Aorta (tissue), 5 donors: ENCODE data around the gene PRKCE. TPM values are rescaled to one million over a fixed set of nuclear protein-coding genes. Genes with fewer than 3 reads are reported as not detected.

Source experiments
- ATAC-seq: fragments of 200-7000 bp; cut with Tn5 transposase; one replicate; pipeline ENCODE4 v1.9.1; 2022; ENCODE audit warnings: moderate library complexity; ENCODE audit not compliant: low FRiP score
- DNase-seq, 2 donors: peaks; one replicate each; pipeline ENCODE4 v3.0.0-alpha.2; 2020
- H3K27ac ChIP-seq, 2 donors: one replicate each; pipeline ENCODE4 v1.5.1; 2013; ENCODE audit warnings: low read length in 2 of 2, mild to moderate bottlenecking in 2 of 2, moderate library complexity in 2 of 2, control low read depth in 1 of 2, inconsistent platforms in 1 of 2, low read depth in 1 of 2
- H3K27me3 ChIP-seq, 2 donors: one replicate each; pipeline ENCODE4 v1.6.1; 2013; ENCODE audit warnings: control low read depth in 1 of 2, low read length in 1 of 2, mild to moderate bottlenecking in 1 of 2, moderate library complexity in 1 of 2; ENCODE audit not compliant: insufficient read depth in 2 of 2, control insufficient read depth in 1 of 2
- H3K36me3 ChIP-seq, 2 donors: one replicate each; pipeline ENCODE4 v1.6.1; 2013; ENCODE audit warnings: control low read depth in 1 of 2, low read length in 1 of 2, mild to moderate bottlenecking in 1 of 2; ENCODE audit not compliant: insufficient read depth in 2 of 2, control insufficient read depth in 1 of 2
- H3K4me1 ChIP-seq, 2 donors: one replicate each; pipeline ENCODE4 v1.6.1; 2013; ENCODE audit warnings: low read length in 2 of 2, control low read depth in 1 of 2, mild to moderate bottlenecking in 1 of 2, moderate library complexity in 1 of 2; ENCODE audit not compliant: insufficient read depth in 2 of 2, control insufficient read depth in 1 of 2
- H3K4me3 ChIP-seq, 2 donors: one replicate each; pipeline ENCODE4 v1.5.1; 2013; ENCODE audit warnings: low read length in 2 of 2, control low read depth in 1 of 2, mild to moderate bottlenecking in 1 of 2
- H3K9me3 ChIP-seq: one replicate; pipeline ENCODE4 v1.6.1; 2013; ENCODE audit warnings: mild to moderate bottlenecking, low read length; ENCODE audit not compliant: control insufficient read depth
- WGBS, 2 donors: extraction: QIAGEN DNeasy Blood & Tissue Kit; methylation state at CpG; one replicate each; pipeline ENCODE4 v1.1.7; 2013; 5-methylcytosine and 5-hydroxymethylcytosine counted together
- intact Hi-C, 2 donors: fragments of 100-400 bp; cut with DNase I; formaldehyde crosslinking; loops; one replicate each; pipeline versions ENCODE4 v1.14.2 to v1.15.0; 2022
- polyA plus RNA-seq, 2 donors: library from polyadenylated mRNA; stranded (reverse); fragments of 200-250 nt; gene quantifications; one replicate each; pipeline ENCODE4 v1.2.3, GENCODE V29; 2013
- total RNA-seq, 2 donors: library from RNA; stranded (reverse); fragmentation: NEBNext Ultra II Directional; extraction: Animal tissue kit (Norgen Biotek cat#: 25700); gene quantifications; one replicate each; pipeline ENCODE4 v1.2.1, GENCODE V29; 2021
- donor health status: healthy with polysubstance abuse.
- donor health status: Bipolar disorder and iron deficiency.
- donor health status: DM: no; HTN: no; CAD: no.
- donor health status: DM: no; HTN: no; CAD: no.
- donor health status: DM: yes; HTN: yes; CAD: no.

The PRKCE gene
- total and polyA plus RNA-seq, 4 donors, result 1.5 to 23.8 (median 11.2) TPM

GRCh38 chr2:45954233-45954850, 302.9 kb downstream of the PRKCE start:
- no peak for DNase-seq
- no peaks in the 10 kb centered on the region for H3K27me3 ChIP-seq
- no peaks in the 10 kb centered on the region for H3K36me3 ChIP-seq
- intact Hi-C loops, result no loop called here
- 95 to 96% methylated on average over 1 of the region's 1 CpG for WGBS, 2 donors
- H3K27ac ChIP-seq, result no peak overlapping the region
- no peaks in the 10 kb centered on the region for H3K4me1 ChIP-seq
- ATAC-seq, result no peak
- H3K9me3 ChIP-seq, result no peaks in the 10 kb centered on the region
- no peak overlapping the region for H3K4me3 ChIP-seq

DNA sequence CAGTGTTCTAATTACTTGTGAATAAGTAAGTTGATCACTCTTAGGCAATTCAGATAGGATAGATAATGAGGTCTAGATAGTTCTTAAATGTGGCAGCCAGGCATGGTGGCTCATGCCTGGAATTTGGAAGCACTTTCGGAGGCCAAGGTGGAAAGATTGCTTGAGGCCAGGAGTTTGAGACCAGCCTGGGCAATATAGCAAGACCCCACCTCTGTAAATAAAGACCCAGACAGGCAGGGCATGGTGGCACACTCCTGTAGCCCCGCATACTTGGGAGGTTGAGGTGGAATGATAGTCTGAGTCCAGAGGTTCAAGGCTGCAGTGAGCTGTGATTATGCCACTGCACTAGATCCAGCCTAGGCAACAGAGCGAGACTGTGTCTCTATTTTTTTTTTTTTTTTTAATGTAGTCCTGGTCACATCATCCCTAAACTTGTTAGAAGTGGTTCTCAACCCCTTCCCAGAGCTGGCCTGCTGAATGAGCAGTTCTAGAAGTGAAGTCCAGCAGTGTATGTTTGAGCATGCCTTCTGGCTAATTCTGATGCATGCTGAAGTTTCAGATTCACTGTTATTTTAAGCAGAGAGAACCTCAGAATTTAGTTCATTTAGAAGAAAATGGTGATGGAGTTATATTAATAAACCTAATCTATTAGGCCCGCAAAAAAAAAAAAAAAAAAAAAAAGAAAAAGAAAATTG, 306.2 kb downstream of the PRKCE start:
- H3K9me3 ChIP-seq, result no peaks in the 10 kb centered on the region
- H3K27me3 ChIP-seq, result no peaks in the 10 kb centered on the region
- DNase-seq (no peak), ATAC-seq (no peak)
- peaks cover 0 to 3% of the 10 kb centered on the region in 2 donors for H3K4me1 ChIP-seq
- intact Hi-C loops, result no loop called here
- no peak overlapping the region for H3K27ac ChIP-seq
- H3K4me3 ChIP-seq, result no peak overlapping the region
- H3K36me3 ChIP-seq, result no peaks in the 10 kb centered on the region
- 96 to 99% methylated on average over 4 of the region's 4 CpGs for WGBS, 2 donors

DNA sequence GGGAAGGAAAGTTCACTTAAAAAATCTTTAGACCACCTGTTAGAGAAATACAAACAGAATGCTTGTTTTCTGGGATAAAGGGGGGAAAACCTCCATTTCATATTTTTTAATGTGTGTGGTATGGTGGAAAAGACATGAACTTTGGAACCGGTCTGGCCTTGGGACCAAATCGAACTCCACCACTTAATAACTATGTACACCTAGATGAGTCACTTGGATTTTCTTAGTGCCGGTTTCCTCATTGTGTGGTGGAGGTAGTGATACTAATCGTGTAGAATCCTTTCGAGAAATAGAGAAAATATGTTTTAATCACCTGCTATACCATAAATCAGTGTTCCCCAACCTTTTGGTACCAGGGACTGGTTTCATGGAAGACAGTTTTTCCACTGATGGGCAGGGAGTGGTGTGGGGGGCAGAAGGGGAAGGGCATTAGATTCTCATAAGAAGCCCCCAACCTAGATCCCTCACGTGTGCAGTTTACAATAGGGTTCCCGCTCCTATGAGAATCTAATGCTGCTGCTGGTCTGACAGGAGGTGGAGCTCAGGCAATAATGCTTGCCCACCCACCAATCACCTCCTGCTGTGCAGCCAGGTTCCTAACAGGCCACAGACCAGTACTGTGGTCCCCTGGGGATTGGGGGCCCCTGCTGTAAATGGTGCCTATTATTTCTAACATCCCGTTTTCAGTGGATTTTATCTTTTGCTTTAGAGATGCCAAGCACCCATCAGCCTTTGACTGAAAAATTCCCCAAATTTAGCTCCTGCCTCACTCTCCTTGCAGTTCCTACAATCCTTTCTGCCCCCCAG, 308.8 kb downstream of the PRKCE start:
- no peaks in the 10 kb centered on the region for H3K9me3 ChIP-seq
- H3K4me1 ChIP-seq, result peaks cover 3 to 4% of the 10 kb centered on the region in 2 donors
- no peaks in the 10 kb centered on the region for H3K36me3 ChIP-seq
- H3K27me3 ChIP-seq, result no peaks in the 10 kb centered on the region
- DNase-seq (no peak), ATAC-seq (no peak)
- 92 to 94% methylated on average over 8 of the region's 8 CpGs for WGBS, 2 donors
- intact Hi-C loops, result no loop called here
- no peak overlapping the region for H3K4me3 ChIP-seq
- no peak overlapping the region for H3K27ac ChIP-seq

- Histone ChIP-seq H3K4me1 (peaks cover 3 to 4% of the 10 kb centered on the region in 2 donors), H3K27ac (no peak overlapping the region), H3K9me3 (no peaks in the 10 kb centered on the region), H3K4me3 (no peak overlapping the region), H3K27me3 (no peaks in the 10 kb centered on the region), H3K36me3 (no peaks in the 10 kb centered on the region)
- 10 to 15% methylated on average over 7 of the region's 7 CpGs for WGBS, 2 donors
- ATAC-seq, result peak; percentile 77
- peak; percentile 78 to 93 for DNase-seq
- intact Hi-C loops, result no loop called here
These were observed 310.9 kb downstream of the PRKCE start for GRCh38 chr2:45962177-45962921.

GRCh38 chr2:45963816-45964215, 312.3 kb downstream of the PRKCE start:
- DNase-seq (no peak), ATAC-seq (no peak)
- 73 to 74% methylated on average over 7 of the region's 7 CpGs for WGBS, 2 donors
- Histone ChIP-seq H3K27me3 (no peaks in the 10 kb centered on the region), H3K36me3 (no peaks in the 10 kb centered on the region), H3K4me1 (peaks cover 3 to 4% of the 10 kb centered on the region in 2 donors), H3K4me3 (no peak overlapping the region), H3K27ac (no peak overlapping the region), H3K9me3 (no peaks in the 10 kb centered on the region)
- intact Hi-C loops, result no loop called here

DNA sequence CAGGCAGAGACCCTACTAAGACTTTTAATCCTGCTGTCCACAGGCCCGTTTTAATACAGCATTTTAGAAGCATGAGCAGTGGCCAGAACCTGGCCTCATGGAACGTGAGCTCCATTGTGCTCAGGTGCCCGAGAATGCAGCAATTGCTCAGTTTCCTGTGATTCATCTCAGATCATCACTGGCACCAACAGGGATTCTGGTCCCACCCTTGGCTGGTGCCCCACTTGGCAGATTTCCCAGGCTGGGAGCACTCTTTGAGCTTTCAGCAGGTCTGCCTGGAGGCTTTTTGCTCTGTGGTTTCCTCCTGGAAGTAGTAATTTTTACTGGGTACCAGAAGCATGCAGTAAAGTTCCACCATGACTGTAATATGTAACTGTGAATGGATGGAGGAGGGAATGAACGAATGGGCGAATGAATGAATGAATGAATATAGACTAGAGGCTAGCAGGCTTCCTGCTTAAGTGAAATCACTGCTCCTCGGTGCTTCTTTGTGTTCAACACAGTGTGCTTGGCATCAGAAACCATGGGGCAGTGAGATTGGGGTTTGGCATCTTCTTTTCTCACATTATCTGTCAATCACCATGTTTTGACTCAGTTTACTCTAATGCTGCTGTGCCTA, 312.9 kb downstream of the PRKCE start:
- intact Hi-C loops, result no loop called here
- peaks cover 3 to 4% of the 10 kb centered on the region in 2 donors for H3K4me1 ChIP-seq
- no peak overlapping the region for H3K4me3 ChIP-seq

DNA sequence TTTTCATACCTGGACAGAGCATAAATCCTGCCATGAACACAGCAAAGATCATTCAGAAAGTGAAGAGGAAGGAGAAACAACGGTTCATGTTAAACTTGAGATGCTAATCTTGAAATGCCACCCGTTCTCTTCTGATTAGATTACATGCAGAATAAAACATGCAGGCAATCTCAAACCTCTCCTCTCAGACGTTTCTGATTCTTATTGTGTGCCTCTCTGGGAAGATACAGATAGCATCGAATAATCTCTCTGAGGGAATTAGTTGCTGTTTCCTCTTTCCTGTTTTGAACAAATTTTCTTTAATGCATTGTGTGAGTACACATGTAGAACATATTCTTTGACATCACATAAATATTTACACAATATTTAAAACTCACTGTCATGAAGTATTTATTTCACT, 313.4 kb downstream of the PRKCE start:
- ATAC-seq, result no peak
- 60 to 66% methylated on average over 4 of the region's 4 CpGs for WGBS, 2 donors
- intact Hi-C loops, result no loop called here
- Histone ChIP-seq H3K9me3 (no peaks in the 10 kb centered on the region), H3K27ac (no peak overlapping the region), H3K27me3 (no peaks in the 10 kb centered on the region), H3K4me3 (no peak overlapping the region), H3K4me1 (peaks cover 3 to 4% of the 10 kb centered on the region in 2 donors), H3K36me3 (no peaks in the 10 kb centered on the region)
- no peak for DNase-seq

More for the DNA sequence above, 312.9 kb downstream of the PRKCE start:
- WGBS, 2 donors, result 39 to 42% methylated on average over 6 of the region's 6 CpGs
- Histone ChIP-seq H3K27me3 (no peaks in the 10 kb centered on the region), H3K27ac (no peak overlapping the region), H3K9me3 (no peaks in the 10 kb centered on the region), H3K36me3 (no peaks in the 10 kb centered on the region)
- ATAC-seq (peak; percentile 42), DNase-seq (peak; percentile 80 to 93)

- Histone ChIP-seq H3K4me1 (peaks cover 3 to 4% of the 10 kb centered on the region in 2 donors), H3K27me3 (no peaks in the 10 kb centered on the region), H3K27ac (no peak overlapping the region), H3K4me3 (no peak overlapping the region), H3K36me3 (no peaks in the 10 kb centered on the region), H3K9me3 (no peaks in the 10 kb centered on the region)
- intact Hi-C loops, result no loop called here
- no peak for DNase-seq
- 94 to 95% methylated on average over 11 of the region's 11 CpGs for WGBS, 2 donors
- no peak for ATAC-seq
These were observed 314.5 kb downstream of the PRKCE start for GRCh38 chr2:45965871-45966498.
